IPS-20b (cell line): ENCODE measurements around the gene CDH13.

Experiments
- H3K27ac ChIP-seq: one replicate; pipeline ENCODE4 v1.5.1; 2013; ENCODE audit warnings: low read length
- H3K27me3 ChIP-seq: 2 replicates; pipeline ENCODE4 v1.6.1; 2013; ENCODE audit warnings: mild to moderate bottlenecking, low read length, inconsistent platforms; ENCODE audit not compliant: insufficient read depth
- H3K36me3 ChIP-seq: 2 replicates; pipeline ENCODE4 v1.6.1; 2013; ENCODE audit warnings: low read depth, mild to moderate bottlenecking, inconsistent platforms, low read length, moderate library complexity; ENCODE audit not compliant: insufficient read depth
- H3K4me1 ChIP-seq: 2 replicates; pipeline ENCODE4 v1.6.1; 2013; ENCODE audit warnings: mild to moderate bottlenecking, control low read depth, inconsistent platforms, low read length, moderate library complexity; ENCODE audit not compliant: insufficient read depth
- H3K4me3 ChIP-seq: 2 replicates; pipeline ENCODE4 v1.5.1; 2013; ENCODE audit warnings: mild to moderate bottlenecking, low read length, inconsistent platforms
- H3K9ac ChIP-seq: 2 replicates; pipeline ENCODE4 v1.6.1; 2013; ENCODE audit warnings: low read depth, mild to moderate bottlenecking, inconsistent platforms, low read length, moderate library complexity
- H3K9me3 ChIP-seq: 2 replicates; pipeline ENCODE4 v1.6.1; 2013; ENCODE audit warnings: mild to moderate bottlenecking, low read depth, low read length, inconsistent platforms; ENCODE audit not compliant: insufficient read depth

The CDH13 gene

GRCh38 chr16:82655072-82655714 is 28.4 kb downstream of the CDH13 start:
- no peak overlapping the region for H3K4me3 ChIP-seq
- H3K27me3 ChIP-seq: no peaks in the 10 kb centered on the region
- no peak overlapping the region for H3K27ac ChIP-seq
- no peaks in the 10 kb centered on the region for H3K9me3 ChIP-seq
- no peak overlapping the region for H3K9ac ChIP-seq
- peaks cover 8% of the 10 kb centered on the region; the same call in 1 of the 2 replicates for H3K4me1 ChIP-seq
- H3K36me3 ChIP-seq: no peaks in the 10 kb centered on the region

- no peaks in the 10 kb centered on the region for H3K27me3 ChIP-seq
- no peak overlapping the region for H3K4me3 ChIP-seq
- peaks cover 8% of the 10 kb centered on the region; the same call in 1 of the 2 replicates for H3K4me1 ChIP-seq
- H3K9me3 ChIP-seq: no peaks in the 10 kb centered on the region
- no peak overlapping the region for H3K9ac ChIP-seq
- H3K36me3 ChIP-seq: no peaks in the 10 kb centered on the region
- no peak overlapping the region for H3K27ac ChIP-seq
These were observed 29.1 kb downstream of the CDH13 start for GRCh38 chr16:82655720-82656490.

GRCh38 chr16:82657239-82657638 is 30.5 kb downstream of the CDH13 start:
- H3K27me3 ChIP-seq: no peaks in the 10 kb centered on the region
- no peak overlapping the region for H3K4me3 ChIP-seq
- H3K36me3 ChIP-seq: no peaks in the 10 kb centered on the region
- no peaks in the 10 kb centered on the region for H3K9me3 ChIP-seq
- H3K9ac ChIP-seq: no peak overlapping the region
- H3K27ac ChIP-seq: no peak overlapping the region
- peaks cover 8% of the 10 kb centered on the region; the same call in 1 of the 2 replicates for H3K4me1 ChIP-seq

DNA sequence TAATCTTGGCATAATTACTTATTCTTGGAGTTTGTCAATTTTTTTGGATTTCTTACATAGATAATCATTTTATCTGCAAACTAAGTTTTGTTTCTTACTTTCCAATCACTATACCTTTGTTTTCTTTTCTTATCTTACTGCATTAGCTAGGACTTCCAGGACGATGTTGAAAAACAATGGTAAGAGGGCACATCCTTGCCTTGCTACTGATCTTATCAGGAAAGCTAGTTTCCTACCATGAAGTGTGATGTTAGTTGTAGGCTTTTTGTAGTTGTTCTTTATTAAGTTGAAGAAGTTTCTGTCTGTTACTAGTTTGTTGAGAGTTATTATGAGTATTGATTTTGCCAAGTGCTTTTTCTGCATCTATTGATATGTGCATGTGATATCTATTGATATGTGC is 31.0 kb downstream of the CDH13 start:
- Histone ChIP-seq H3K4me1 (peaks cover 8% of the 10 kb centered on the region; the same call in 1 of the 2 replicates), H3K9ac (no peak overlapping the region), H3K9me3 (no peaks in the 10 kb centered on the region), H3K4me3 (no peak overlapping the region), H3K27me3 (no peaks in the 10 kb centered on the region), H3K27ac (no peak overlapping the region), H3K36me3 (no peaks in the 10 kb centered on the region)

- Histone ChIP-seq H3K9me3 (no peaks in the 10 kb centered on the region), H3K36me3 (no peaks in the 10 kb centered on the region), H3K4me3 (no peak overlapping the region), H3K27me3 (no peaks in the 10 kb centered on the region), H3K4me1 (peaks cover 6% of the 10 kb centered on the region; the same call in 1 of the 2 replicates), H3K27ac (no peak overlapping the region), H3K9ac (no peak overlapping the region)
These were observed 32.0 kb downstream of the CDH13 start for GRCh38 chr16:82658796-82659195.

GRCh38 chr16:82660075-82660645 is 33.4 kb downstream of the CDH13 start:
- Histone ChIP-seq H3K27me3 (no peaks in the 10 kb centered on the region), H3K9me3 (no peaks in the 10 kb centered on the region), H3K36me3 (no peaks in the 10 kb centered on the region), H3K4me1 (peaks cover 4% of the 10 kb centered on the region; the same call in 1 of the 2 replicates), H3K4me3 (no peak overlapping the region), H3K27ac (no peak overlapping the region), H3K9ac (no peak overlapping the region)

GRCh38 chr16:82660966-82661365 is 34.2 kb downstream of the CDH13 start:
- H3K9me3 ChIP-seq: no peaks in the 10 kb centered on the region
- H3K36me3 ChIP-seq: no peaks in the 10 kb centered on the region
- no peaks in the 10 kb centered on the region for H3K4me1 ChIP-seq
- H3K27ac ChIP-seq: no peak overlapping the region
- H3K9ac ChIP-seq: no peak overlapping the region
- no peaks in the 10 kb centered on the region for H3K27me3 ChIP-seq
- no peak overlapping the region for H3K4me3 ChIP-seq

DNA sequence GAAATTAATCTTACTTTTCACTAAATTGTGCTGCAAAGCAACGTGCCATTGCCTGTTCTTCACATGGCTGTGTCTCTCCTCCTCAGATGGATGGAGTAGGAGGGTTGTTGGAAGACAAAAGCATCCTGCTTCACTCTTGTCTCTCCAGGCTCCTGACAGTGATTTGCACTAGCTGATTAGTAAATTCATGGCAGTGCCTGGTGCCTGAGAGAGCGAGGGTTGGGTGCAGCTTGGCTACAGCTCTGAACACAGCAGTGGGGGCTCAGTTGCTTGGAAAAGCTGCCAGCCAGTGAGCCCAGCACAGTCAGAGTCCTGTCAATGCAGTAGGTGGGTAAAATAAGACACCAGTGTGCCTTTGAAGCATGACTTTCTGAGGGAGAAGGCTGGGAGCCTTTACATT is 37.4 kb downstream of the CDH13 start:
- Histone ChIP-seq H3K27me3 (no peaks in the 10 kb centered on the region), H3K4me3 (no peak overlapping the region)

DNA sequence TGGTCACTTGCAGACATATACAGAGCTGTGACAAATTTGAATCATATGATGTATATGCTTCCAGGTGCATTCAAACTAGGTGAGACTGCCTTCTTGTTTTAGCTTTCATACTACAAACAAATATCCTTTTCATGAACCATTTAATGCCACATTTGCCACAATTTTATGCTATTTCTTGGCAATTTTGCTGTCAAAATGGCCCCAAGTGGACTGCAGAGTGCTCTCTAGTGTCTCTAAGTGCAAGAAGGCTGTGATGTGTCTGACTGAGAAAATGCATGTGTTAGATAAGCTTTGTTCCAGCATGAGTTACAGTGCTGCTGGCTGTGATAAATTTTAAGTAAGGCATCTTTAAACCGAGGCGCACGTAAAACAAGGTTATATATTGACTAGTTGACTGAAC is 38.3 kb downstream of the CDH13 start:
- H3K9me3 ChIP-seq: no peaks in the 10 kb centered on the region
- no peaks in the 10 kb centered on the region for H3K4me1 ChIP-seq
- no peak overlapping the region for H3K27ac ChIP-seq
- H3K9ac ChIP-seq: no peak overlapping the region
- no peaks in the 10 kb centered on the region for H3K27me3 ChIP-seq
- H3K4me3 ChIP-seq: no peak overlapping the region
- H3K36me3 ChIP-seq: no peaks in the 10 kb centered on the region

More for the DNA sequence above, 37.4 kb downstream of the CDH13 start:
- Histone ChIP-seq H3K27ac (no peak overlapping the region), H3K4me1 (no peaks in the 10 kb centered on the region), H3K9ac (no peak overlapping the region), H3K36me3 (no peaks in the 10 kb centered on the region), H3K9me3 (no peaks in the 10 kb centered on the region)

- no peak overlapping the region for H3K27ac ChIP-seq
- no peaks in the 10 kb centered on the region for H3K27me3 ChIP-seq
- H3K9me3 ChIP-seq: no peaks in the 10 kb centered on the region
- no peaks in the 10 kb centered on the region for H3K36me3 ChIP-seq
- no peaks in the 10 kb centered on the region for H3K4me1 ChIP-seq
- H3K4me3 ChIP-seq: no peak overlapping the region
- H3K9ac ChIP-seq: no peak overlapping the region
These were observed 40.7 kb downstream of the CDH13 start for GRCh38 chr16:82667437-82667836.

DNA sequence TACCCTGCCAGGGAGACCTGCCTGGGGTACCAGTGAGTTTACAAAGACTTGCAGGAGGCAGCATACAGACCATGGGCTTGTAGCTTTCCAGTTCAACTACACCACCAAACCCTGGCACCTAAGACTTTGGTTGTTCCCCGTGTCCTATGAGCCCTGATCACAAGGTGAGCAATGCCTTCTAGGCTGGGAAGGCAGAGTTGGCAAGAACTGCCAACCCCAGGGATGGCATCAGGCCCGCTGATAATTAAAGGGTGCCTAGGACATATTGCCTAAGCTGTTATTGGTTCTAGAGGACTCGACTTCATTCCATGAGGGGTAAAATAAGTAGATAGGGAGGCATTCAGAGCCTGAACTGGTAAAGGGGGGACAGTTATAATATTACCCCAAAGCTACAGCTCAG is 41.3 kb downstream of the CDH13 start:
- Histone ChIP-seq H3K27me3 (no peaks in the 10 kb centered on the region), H3K4me1 (no peaks in the 10 kb centered on the region), H3K9ac (no peak overlapping the region), H3K36me3 (no peaks in the 10 kb centered on the region), H3K27ac (no peak overlapping the region), H3K9me3 (no peaks in the 10 kb centered on the region), H3K4me3 (no peak overlapping the region)

- Histone ChIP-seq H3K27me3 (no peaks in the 10 kb centered on the region), H3K4me1 (no peaks in the 10 kb centered on the region), H3K9me3 (no peaks in the 10 kb centered on the region), H3K4me3 (no peak overlapping the region), H3K36me3 (no peaks in the 10 kb centered on the region), H3K9ac (no peak overlapping the region), H3K27ac (no peak overlapping the region)
These were observed 45.0 kb downstream of the CDH13 start for GRCh38 chr16:82671741-82672140.
